ENCODE measurements around the gene CYP19A1. TPM values are rescaled to one million over a fixed set of nuclear protein-coding genes. Genes with fewer than 3 reads are reported as not detected.

CYP19A1 gene
- total and polyA plus RNA-seq, 2 of the 8 experiments (the other 6 are each of a cell fraction or from before 2014, with no cell fraction given) = not detected

DNA sequence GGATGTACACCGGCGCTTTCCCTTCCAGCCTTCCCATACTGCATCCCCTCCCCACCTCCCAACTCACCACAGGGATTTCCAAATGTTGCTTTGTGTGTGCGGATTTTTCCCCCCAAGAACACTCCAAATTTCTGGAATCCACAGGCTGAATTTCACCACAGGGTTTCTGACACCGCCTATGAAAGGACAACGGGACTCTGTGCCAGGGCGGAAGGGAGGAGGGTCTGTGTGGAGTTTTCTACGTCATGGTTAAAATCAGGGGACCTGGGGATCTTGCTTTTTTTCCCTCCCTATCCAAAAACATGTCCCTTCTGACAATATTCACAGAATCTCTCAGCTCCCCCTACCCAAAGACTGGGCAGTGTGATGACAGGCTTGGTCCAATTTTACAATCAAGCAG lies 14.6 kb downstream of the CYP19A1 start:
- FAIRE-seq (no peak), DNase-seq (ENCODE audit: low read depth in 1 of 2, low spot score in 2 of 2) (no peak)
- no peak overlapping the region for H3K27ac ChIP-seq (ENCODE audit: low read depth, low read length)
- CTCF ChIA-PET (ENCODE audit: partially characterized antibody) = interaction anchor here (0.6 to 2.0 kb wide), 4 partner anchors 21 to 161 kb away, joined by 4 to 5 read pairs (median 4); no protein-coding TSS in a partner anchor
- no peak overlapping the region for H2BK15ac ChIP-seq (ENCODE audit: low read length)
- H3K27me3 ChIP-seq (replicated peaks in 1 of 4; ENCODE audit: control insufficient read depth in 3 of 4, extremely low read depth in 1 of 4, insufficient read depth in 3 of 4, low read length in 3 of 4) = no peaks in the 10 kb centered on the region
- H3K79me1 ChIP-seq (ENCODE audit: low read depth, low read length) = no peaks in the 10 kb centered on the region
- no peaks in the 10 kb centered on the region for H3K36me3 ChIP-seq (ENCODE audit: control insufficient read depth in 2 of 4, insufficient read depth in 4 of 4, low read length in 3 of 4)
- no peak overlapping the region for H3K4me3 ChIP-seq (ENCODE audit: extremely low read depth in 1 of 4, insufficient read depth in 2 of 4, low read depth in 3 of 4, low read length in 4 of 4)
- no peak overlapping the region for H3K9ac ChIP-seq (replicated peaks in 1 of 4; ENCODE audit: extremely low read depth in 1 of 4, low read depth in 3 of 4, low read length in 3 of 4)
- no peak overlapping the region for H4K5ac ChIP-seq (ENCODE audit: insufficient read length, low read depth, low read length)
- no peak overlapping the region for H2BK120ac ChIP-seq (replicated peaks; ENCODE audit: low read depth, low read length)
- POLR2A ChIA-PET (ENCODE audit: partially characterized antibody) = no interaction called here
- H3K56ac ChIP-seq (replicated peaks; ENCODE audit: insufficient read length, low read depth, low read length) = no peak overlapping the region
- H4K20me1 ChIP-seq (replicated peaks in 1 of 2; ENCODE audit: control insufficient read depth in 1 of 2, insufficient read depth in 2 of 2, low read length in 2 of 2) = no peaks in the 10 kb centered on the region
- H3K18ac ChIP-seq (ENCODE audit: extremely low read depth, low read length) = no peak overlapping the region
- WGBS, 2 experiments (ENCODE audit: extremely low coverage in 1 of 2, insufficient coverage in 1 of 2, insufficient read length in 1 of 2, insufficient replicate concordance in 2 of 2, low coverage in 1 of 2, low lambda C conversion rate in 2 of 2, missing lambda C conversion rate in 1 of 2) = 86% methylated on average over 7 of the region's 7 CpGs; no CpG with 5 or more reads in 1 of the 2 experiments
- H3K4me2 ChIP-seq (ENCODE audit: insufficient read depth in 1 of 2, low read depth in 2 of 2, low read length in 2 of 2) = no peak overlapping the region
- H3K23ac ChIP-seq (ENCODE audit: insufficient read length) = no peak overlapping the region
- no peak overlapping the region for H3K4ac ChIP-seq (replicated peaks; ENCODE audit: insufficient read length, low read depth, low read length)
- no peak overlapping the region for H2AK5ac ChIP-seq (ENCODE audit: low read depth, low read length)
- no peak overlapping the region for H3K14ac ChIP-seq (ENCODE audit: insufficient read length)
- H2BK12ac ChIP-seq (ENCODE audit: low read depth, low read length) = no peak overlapping the region
- no peaks in the 10 kb centered on the region for H3K9me3 ChIP-seq (ENCODE audit: insufficient read depth in 2 of 2, low read depth in 1 of 2, low read length in 1 of 2)
- no peaks in the 10 kb centered on the region for H3K23me2 ChIP-seq (ENCODE audit: low read depth, low read length)
- no peak overlapping the region for H2AFZ ChIP-seq (ENCODE audit: low read length)
- no peak overlapping the region for H4K8ac ChIP-seq (ENCODE audit: extremely low read depth, insufficient read depth, low read length)
- no peaks in the 10 kb centered on the region for H3K79me2 ChIP-seq (ENCODE audit: control insufficient read depth in 1 of 2, insufficient read depth in 2 of 2, low read length in 2 of 2)
- no peak overlapping the region for H4K91ac ChIP-seq (replicated peaks; ENCODE audit: insufficient read length, low read length)
- no peaks in the 10 kb centered on the region for H3K4me1 ChIP-seq (replicated peaks in 1 of 4; ENCODE audit: control insufficient read depth in 3 of 4, insufficient read depth in 4 of 4, low read length in 3 of 4)
- no peak overlapping the region for H2BK5ac ChIP-seq (ENCODE audit: low read depth, low read length)
- no peak overlapping the region for H2BK20ac ChIP-seq (ENCODE audit: low read length)
- no peak for TF ChIP-seq CREB1 (IDR thresholded peaks at IDR 0.05)
- TF ChIP-seq HDAC6 (IDR thresholded peaks at IDR 0.05; ENCODE audit: low read depth, low read length) = no peak
- no peak for TF ChIP-seq CTBP2 (IDR thresholded peaks at IDR 0.05; ENCODE audit: borderline replicate concordance, insufficient read depth, insufficient read length, low read length)
- no peak for TF ChIP-seq POLR2A (IDR thresholded peaks at IDR 0.05; ENCODE audit: control extremely low read depth in 1 of 2, low read depth in 2 of 2, low read length in 2 of 2)
- TF ChIP-seq, protein P1, sequence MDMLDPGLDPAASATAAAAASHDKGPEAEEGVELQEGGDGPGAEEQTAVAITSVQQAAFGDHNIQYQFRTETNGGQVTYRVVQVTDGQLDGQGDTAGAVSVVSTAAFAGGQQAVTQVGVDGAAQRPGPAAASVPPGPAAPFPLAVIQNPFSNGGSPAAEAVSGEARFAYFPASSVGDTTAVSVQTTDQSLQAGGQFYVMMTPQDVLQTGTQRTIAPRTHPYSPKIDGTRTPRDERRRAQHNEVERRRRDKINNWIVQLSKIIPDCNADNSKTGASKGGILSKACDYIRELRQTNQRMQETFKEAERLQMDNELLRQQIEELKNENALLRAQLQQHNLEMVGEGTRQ (IDR thresholded peaks at IDR 0.05; ENCODE audit: low read length) = no peak
- TF ChIP-seq TBP (IDR thresholded peaks at IDR 0.05; ENCODE audit: low read depth, low read length) = no peak
- no peak for TF ChIP-seq SAP30 (IDR thresholded peaks at IDR 0.05; ENCODE audit: insufficient read depth, insufficient replicate concordance, low read length)
- TF ChIP-seq SIX5 (IDR thresholded peaks at IDR 0.05; ENCODE audit: low read depth, low read length) = no peak
